Measurements from ENCODE around the gene ARHGAP32. TPM values are rescaled to one million over a fixed set of nuclear protein-coding genes. Genes with fewer than 3 reads are reported as not detected.

The ARHGAP32 gene
- total RNA-seq (2021; ENCODE audit: unreplicated experiment) (27.8 TPM), Bru-seq, nascent RNA (percentile 84 among the genes with signal in this experiment), BruChase-seq, experiment 1, labeled RNA remaining after a 6-hour chase (percentile 68 among the genes with signal in this experiment), BruChase-seq, experiment 2, labeled RNA remaining after a 2-hour chase (percentile 74 among the genes with signal in this experiment)
- 12.8 and 13.3 TPM in 2 replicates for polyA plus RNA-seq (2012)
- long read RNA-seq, partial matches to known transcripts: 3 of 20 reads
- long read RNA-seq, other reads (novel, unspliced or antisense): 17 of 20 reads

DNA sequence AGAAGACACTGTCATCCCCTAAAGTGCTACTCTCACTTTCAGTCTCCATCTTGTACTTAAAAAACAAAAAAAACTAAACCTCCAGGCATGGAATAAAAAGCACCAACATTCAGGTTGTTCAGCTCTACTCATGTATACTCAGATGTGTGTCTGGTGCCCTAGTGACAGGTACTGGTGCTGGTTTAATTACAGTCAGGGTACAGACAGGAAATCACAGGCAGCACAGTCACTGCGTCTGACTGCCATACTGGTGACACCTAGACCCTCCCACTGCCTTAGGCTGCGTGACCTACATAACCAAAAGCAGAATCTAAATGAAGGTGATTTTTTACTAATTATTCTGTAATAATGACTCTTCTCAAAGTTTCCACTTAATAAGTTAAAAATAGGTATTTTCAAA is at the start of gene ARHGAP32:
Gene ARHGAP32 (minus strand): TSS at position 176 of the 400 bp plus-strand sequence. CDS start 127 bp downstream, at position 49.
- RAD21 ChIA-PET (ENCODE audit: low non-redundant PET in 1 of 2, low total read pairs in 2 of 2, uncharacterized antibody in 2 of 2, unreplicated experiment in 2 of 2): no interaction called here
- H3K9ac ChIP-seq (ENCODE audit: low read length): no peak within 1 kb of the TSS
- H3K9me3 ChIP-seq (ENCODE audit: control insufficient read depth in 1 of 2, insufficient read depth in 1 of 2, low read depth in 1 of 2, low read length in 2 of 2): no peaks in the 10 kb centered on the region
- H3K27ac ChIP-seq (ENCODE audit: low read depth, low read length): no peak within 1 kb of the TSS
- no peak within 1 kb of the TSS for H2AFZ ChIP-seq (ENCODE audit: low read depth, low read length, poor library complexity, severe bottlenecking)
- TF ChIP-seq, protein P1, sequence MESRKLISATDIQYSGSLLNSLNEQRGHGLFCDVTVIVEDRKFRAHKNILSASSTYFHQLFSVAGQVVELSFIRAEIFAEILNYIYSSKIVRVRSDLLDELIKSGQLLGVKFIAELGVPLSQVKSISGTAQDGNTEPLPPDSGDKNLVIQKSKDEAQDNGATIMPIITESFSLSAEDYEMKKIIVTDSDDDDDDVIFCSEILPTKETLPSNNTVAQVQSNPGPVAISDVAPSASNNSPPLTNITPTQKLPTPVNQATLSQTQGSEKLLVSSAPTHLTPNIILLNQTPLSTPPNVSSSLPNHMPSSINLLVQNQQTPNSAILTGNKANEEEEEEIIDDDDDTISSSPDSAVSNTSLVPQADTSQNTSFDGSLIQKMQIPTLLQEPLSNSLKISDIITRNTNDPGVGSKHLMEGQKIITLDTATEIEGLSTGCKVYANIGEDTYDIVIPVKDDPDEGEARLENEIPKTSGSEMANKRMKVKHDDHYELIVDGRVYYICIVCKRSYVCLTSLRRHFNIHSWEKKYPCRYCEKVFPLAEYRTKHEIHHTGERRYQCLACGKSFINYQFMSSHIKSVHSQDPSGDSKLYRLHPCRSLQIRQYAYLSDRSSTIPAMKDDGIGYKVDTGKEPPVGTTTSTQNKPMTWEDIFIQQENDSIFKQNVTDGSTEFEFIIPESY (IDR thresholded peaks at IDR 0.05; ENCODE audit: extremely low read depth, insufficient replicate concordance, low read length): no peak
- no peak for TF ChIP-seq JUND (IDR thresholded peaks at IDR 0.05)
- no peak for TF ChIP-seq ELF1 (IDR thresholded peaks at IDR 0.05; ENCODE audit: borderline replicate concordance, low read depth)
- TF ChIP-seq TCF7L2 (IDR thresholded peaks at IDR 0.05; ENCODE audit: borderline replicate concordance, extremely low read depth, insufficient read depth, insufficient read length): no peak
- no peak for TF ChIP-seq RAD21 (IDR thresholded peaks at IDR 0.05; ENCODE audit: low read depth)
- TF ChIP-seq POLR2AphosphoS5 (IDR thresholded peaks at IDR 0.05; ENCODE audit: low read depth, low read length): no peak
- no peak for TF ChIP-seq SIN3A (IDR thresholded peaks at IDR 0.05; ENCODE audit: low read depth)
- TF ChIP-seq FOSL1 (IDR thresholded peaks at IDR 0.05; ENCODE audit: low read depth): no peak
- no peak for TF ChIP-seq YY1 (IDR thresholded peaks at IDR 0.05; ENCODE audit: extremely low read depth, insufficient replicate concordance, low read depth, low read length)
- TF ChIP-seq SP1 (IDR thresholded peaks at IDR 0.05; ENCODE audit: low read depth): no peak
- TF ChIP-seq ZFX (IDR thresholded peaks at IDR 0.05): no peak
- TF ChIP-seq EGR1 (IDR thresholded peaks at IDR 0.05; ENCODE audit: low read depth): no peak
- TF ChIP-seq, protein P2, sequence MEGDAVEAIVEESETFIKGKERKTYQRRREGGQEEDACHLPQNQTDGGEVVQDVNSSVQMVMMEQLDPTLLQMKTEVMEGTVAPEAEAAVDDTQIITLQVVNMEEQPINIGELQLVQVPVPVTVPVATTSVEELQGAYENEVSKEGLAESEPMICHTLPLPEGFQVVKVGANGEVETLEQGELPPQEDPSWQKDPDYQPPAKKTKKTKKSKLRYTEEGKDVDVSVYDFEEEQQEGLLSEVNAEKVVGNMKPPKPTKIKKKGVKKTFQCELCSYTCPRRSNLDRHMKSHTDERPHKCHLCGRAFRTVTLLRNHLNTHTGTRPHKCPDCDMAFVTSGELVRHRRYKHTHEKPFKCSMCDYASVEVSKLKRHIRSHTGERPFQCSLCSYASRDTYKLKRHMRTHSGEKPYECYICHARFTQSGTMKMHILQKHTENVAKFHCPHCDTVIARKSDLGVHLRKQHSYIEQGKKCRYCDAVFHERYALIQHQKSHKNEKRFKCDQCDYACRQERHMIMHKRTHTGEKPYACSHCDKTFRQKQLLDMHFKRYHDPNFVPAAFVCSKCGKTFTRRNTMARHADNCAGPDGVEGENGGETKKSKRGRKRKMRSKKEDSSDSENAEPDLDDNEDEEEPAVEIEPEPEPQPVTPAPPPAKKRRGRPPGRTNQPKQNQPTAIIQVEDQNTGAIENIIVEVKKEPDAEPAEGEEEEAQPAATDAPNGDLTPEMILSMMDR (IDR thresholded peaks at IDR 0.05 in 2 of 3, conservative IDR thresholded peaks at IDR 0.05 in 1 of 3; ENCODE audit: borderline replicate concordance in 1 of 3, insufficient read depth in 1 of 3, low read depth in 2 of 3, low read length in 2 of 3): no peak
- TF ChIP-seq, protein P3, sequence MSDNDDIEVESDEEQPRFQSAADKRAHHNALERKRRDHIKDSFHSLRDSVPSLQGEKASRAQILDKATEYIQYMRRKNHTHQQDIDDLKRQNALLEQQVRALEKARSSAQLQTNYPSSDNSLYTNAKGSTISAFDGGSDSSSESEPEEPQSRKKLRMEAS (IDR thresholded peaks at IDR 0.05): no peak
- no peak for TF ChIP-seq CBX3 (IDR thresholded peaks at IDR 0.05; ENCODE audit: low read depth)
- TF ChIP-seq, protein P4, sequence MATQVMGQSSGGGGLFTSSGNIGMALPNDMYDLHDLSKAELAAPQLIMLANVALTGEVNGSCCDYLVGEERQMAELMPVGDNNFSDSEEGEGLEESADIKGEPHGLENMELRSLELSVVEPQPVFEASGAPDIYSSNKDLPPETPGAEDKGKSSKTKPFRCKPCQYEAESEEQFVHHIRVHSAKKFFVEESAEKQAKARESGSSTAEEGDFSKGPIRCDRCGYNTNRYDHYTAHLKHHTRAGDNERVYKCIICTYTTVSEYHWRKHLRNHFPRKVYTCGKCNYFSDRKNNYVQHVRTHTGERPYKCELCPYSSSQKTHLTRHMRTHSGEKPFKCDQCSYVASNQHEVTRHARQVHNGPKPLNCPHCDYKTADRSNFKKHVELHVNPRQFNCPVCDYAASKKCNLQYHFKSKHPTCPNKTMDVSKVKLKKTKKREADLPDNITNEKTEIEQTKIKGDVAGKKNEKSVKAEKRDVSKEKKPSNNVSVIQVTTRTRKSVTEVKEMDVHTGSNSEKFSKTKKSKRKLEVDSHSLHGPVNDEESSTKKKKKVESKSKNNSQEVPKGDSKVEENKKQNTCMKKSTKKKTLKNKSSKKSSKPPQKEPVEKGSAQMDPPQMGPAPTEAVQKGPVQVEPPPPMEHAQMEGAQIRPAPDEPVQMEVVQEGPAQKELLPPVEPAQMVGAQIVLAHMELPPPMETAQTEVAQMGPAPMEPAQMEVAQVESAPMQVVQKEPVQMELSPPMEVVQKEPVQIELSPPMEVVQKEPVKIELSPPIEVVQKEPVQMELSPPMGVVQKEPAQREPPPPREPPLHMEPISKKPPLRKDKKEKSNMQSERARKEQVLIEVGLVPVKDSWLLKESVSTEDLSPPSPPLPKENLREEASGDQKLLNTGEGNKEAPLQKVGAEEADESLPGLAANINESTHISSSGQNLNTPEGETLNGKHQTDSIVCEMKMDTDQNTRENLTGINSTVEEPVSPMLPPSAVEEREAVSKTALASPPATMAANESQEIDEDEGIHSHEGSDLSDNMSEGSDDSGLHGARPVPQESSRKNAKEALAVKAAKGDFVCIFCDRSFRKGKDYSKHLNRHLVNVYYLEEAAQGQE (IDR thresholded peaks at IDR 0.05; ENCODE audit: low read depth): no peak
- no peak for TF ChIP-seq POLR2A (IDR thresholded peaks at IDR 0.05; ENCODE audit: borderline replicate concordance, extremely low read depth, insufficient read depth, insufficient read length)
- TF ChIP-seq, protein P5, sequence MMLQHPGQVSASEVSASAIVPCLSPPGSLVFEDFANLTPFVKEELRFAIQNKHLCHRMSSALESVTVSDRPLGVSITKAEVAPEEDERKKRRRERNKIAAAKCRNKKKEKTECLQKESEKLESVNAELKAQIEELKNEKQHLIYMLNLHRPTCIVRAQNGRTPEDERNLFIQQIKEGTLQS (IDR thresholded peaks at IDR 0.05): no peak
- H3K9me2 ChIP-seq (ENCODE audit: insufficient read depth): no peaks in the 10 kb centered on the region
- H3K4me1 ChIP-seq (ENCODE audit: control insufficient read depth in 1 of 2, insufficient read depth in 2 of 2, low read length in 2 of 2): peaks cover 5 to 23% of the 10 kb centered on the region in 2 experiments; a peak in 2 of 4 replicates
- ATAC-seq (peak; percentile 63), DNase-seq (ENCODE audit: low read depth, low spot score) (no peak)
- peaks cover 6% of the 10 kb centered on the region; the same call in 1 of the 2 replicates for H4K20me1 ChIP-seq (ENCODE audit: insufficient read depth)
- H3K4me3 ChIP-seq (replicated peaks in 1 of 2; ENCODE audit: low read depth in 1 of 2, low read length in 2 of 2): no peak within 1 kb of the TSS
- CTCF ChIA-PET: no interaction called here
- intact Hi-C loops (cut with micrococcal nuclease): no loop called here
- H3K36me3 ChIP-seq (ENCODE audit: control insufficient read depth in 1 of 2, insufficient read depth in 2 of 2, low read length in 2 of 2): no peaks in the 10 kb centered on the region
- no peaks in the 10 kb centered on the region for H3K27me3 ChIP-seq (ENCODE audit: insufficient read depth, low read length)
- BruUV-seq (replicated peaks): no TSS peak
- H3K4me2 ChIP-seq (ENCODE audit: low read length): peak within 1 kb of the TSS; percentile 13
- POLR2A ChIA-PET: no interaction called here
- H3K79me2 ChIP-seq (ENCODE audit: insufficient read depth, low read length): peaks cover 16% of the 10 kb centered on the region
